Neural progenitor cell (in vitro differentiated cells): ENCODE data around the gene ATRAID. TPM values are rescaled to one million over a fixed set of nuclear protein-coding genes. Genes with fewer than 3 reads are reported as not detected.

ENCODE experiments used
- DNase-seq: peaks from one replicate; pipeline ENCODE4 v3.0.0-alpha.2; 2016; ENCODE audit warnings: low spot score
- H2AFZ ChIP-seq: fragments of 200-600 bp; sonication (generic); replicated peaks from 2 replicates; pipeline ENCODE4 v1.6.1; 2016; ENCODE audit warnings: antibody characterized with exemption
- H3F3A ChIP-seq: fragments of 200-600 bp; sonication (generic); 2 replicates; pipeline ENCODE4 v1.6.1; 2016; ENCODE audit warnings: antibody characterized with exemption, low read depth
- H3K27ac ChIP-seq: fragments of 200-600 bp; sonication (generic); 2 replicates; pipeline ENCODE4 v1.5.1; 2016; ENCODE audit warnings: mild to moderate bottlenecking
- H3K27me3 ChIP-seq: fragments of 200-600 bp; sonication (generic); 2 replicates; pipeline ENCODE4 v1.6.1; 2016; ENCODE audit warnings: mild to moderate bottlenecking, moderate library complexity
- H3K36me3 ChIP-seq: fragments of 200-600 bp; sonication (generic); 2 replicates; pipeline ENCODE4 v1.5.1; 2016
- H3K4me1 ChIP-seq: fragments of 200-600 bp; sonication (generic); 2 replicates; pipeline ENCODE4 v1.6.1; 2016; ENCODE audit warnings: mixed run types
- H3K4me2 ChIP-seq: fragments of 200-600 bp; sonication (generic); 2 replicates; pipeline ENCODE4 v1.6.1; 2016
- H3K4me3 ChIP-seq: fragments of 200-600 bp; sonication (generic); 2 replicates; pipeline ENCODE4 v1.5.1; 2016
- H3K79me2 ChIP-seq: fragments of 200-600 bp; sonication (generic); 2 replicates; pipeline ENCODE4 v1.6.1; 2016; ENCODE audit warnings: low read depth
- H3K9ac ChIP-seq: fragments of 200-600 bp; sonication (generic); 2 replicates; pipeline ENCODE4 v1.6.1; 2016
- H3K9me3 ChIP-seq: fragments of 200-600 bp; sonication (generic); 2 replicates; pipeline ENCODE4 v1.5.1; 2016; ENCODE audit warnings: low read depth
- H4K20me1 ChIP-seq: fragments of 200-600 bp; sonication (generic); 2 replicates; pipeline ENCODE4 v1.6.1; 2016; ENCODE audit warnings: low read depth
- H3K27ac Mint-ChIP-seq: 3 replicates; pipeline ENCODE4 v1.8.0; 2021; ENCODE audit warnings: mixed read lengths
- H3K27me3 Mint-ChIP-seq: 2 replicates; pipeline ENCODE4 v1.8.0; 2022; ENCODE audit warnings: low read depth, mild to moderate bottlenecking, inconsistent platforms, moderate library complexity, mixed read lengths; ENCODE audit not compliant: insufficient read depth
- H3K36me3 Mint-ChIP-seq: 3 replicates; pipeline ENCODE4 v1.8.0; 2021; ENCODE audit warnings: mixed read lengths
- H3K4me1 Mint-ChIP-seq: 3 replicates; pipeline ENCODE4 v1.8.0; 2021; ENCODE audit warnings: mixed read lengths
- H3K4me3 Mint-ChIP-seq: 3 replicates; pipeline ENCODE4 v1.8.0; 2021; ENCODE audit warnings: mild to moderate bottlenecking, moderate library complexity, mixed read lengths
- H3K9me3 Mint-ChIP-seq: 3 replicates; pipeline ENCODE4 v1.8.0; 2020; ENCODE audit warnings: mixed read lengths
- CTCF ChIP-seq: fragments of 200-600 bp; sonication (generic); IDR thresholded peaks from 2 replicates; pipeline ENCODE4 v1.5.1; 2017; ENCODE audit warnings: antibody characterized with exemption, mild to moderate bottlenecking
- EZH2 ChIP-seq: fragments of 200-600 bp; sonication (generic); IDR thresholded peaks from 2 replicates; pipeline ENCODE4 v1.6.1; 2017; ENCODE audit warnings: antibody characterized with exemption, mild to moderate bottlenecking, moderate library complexity
- EZH2phosphoT487 ChIP-seq: fragments of 200-600 bp; sonication (generic); IDR thresholded peaks from 2 replicates; pipeline ENCODE4 v1.6.1; 2017; ENCODE audit warnings: antibody characterized with exemption
- total RNA-seq: library from RNA; depleted of rRNA; stranded (reverse); fragments of >200 nt; gene quantifications from 2 replicates; pipeline ENCODE4 v1.2.3, GENCODE V29; 2015; ENCODE audit warnings: low replicate concordance

The ATRAID gene
- total RNA-seq, 1 donor from 2014 or later: 142 TPM

DNA sequence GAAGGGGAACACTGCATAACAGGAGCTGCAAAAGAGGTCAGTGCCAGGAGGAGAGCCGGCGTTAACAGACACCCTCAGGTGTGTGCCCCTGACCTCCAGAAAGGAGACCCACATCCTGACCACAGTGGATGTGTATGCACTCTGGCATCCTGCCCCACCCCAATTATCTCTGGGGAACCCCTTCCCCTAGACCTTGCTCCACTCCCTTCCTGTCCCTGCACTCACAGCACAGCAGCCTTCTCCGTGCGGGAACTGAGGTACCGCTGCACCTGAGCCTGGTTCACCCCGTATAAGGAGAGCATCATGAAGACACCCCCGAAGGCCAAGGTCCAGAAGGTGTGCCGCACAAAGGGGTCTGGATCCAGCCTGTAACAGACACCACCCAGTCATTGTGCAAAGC lies 7.3 kb upstream of the ATRAID start:
- peaks cover 12% of the 10 kb centered on the region for H3K27me3 Mint-ChIP-seq
- H3K9me3 Mint-ChIP-seq: no peaks in the 10 kb centered on the region
- Histone ChIP-seq H3K79me2 (peaks cover 25% of the 10 kb centered on the region), H3K9ac (no peak overlapping the region), H3K27me3 (no peaks in the 10 kb centered on the region), H3K27ac (no peak overlapping the region), H3K4me3 (no peak overlapping the region), H3K9me3 (no peaks in the 10 kb centered on the region), H3F3A (no peaks in the 10 kb centered on the region), H3K36me3 (no peaks in the 10 kb centered on the region), H4K20me1 (peaks cover 6% of the 10 kb centered on the region), H3K4me2 (no peak overlapping the region), H3K4me1 (peaks cover 16% of the 10 kb centered on the region), H2AFZ (no peak overlapping the region)
- H3K36me3 Mint-ChIP-seq: peaks cover 33% of the 10 kb centered on the region
- H3K4me3 Mint-ChIP-seq: no peak overlapping the region
- DNase-seq: no peak
- TF ChIP-seq EZH2 (no peak), CTCF (no peak), EZH2phosphoT487 (no peak)
- no peak overlapping the region for H3K27ac Mint-ChIP-seq
- H3K4me1 Mint-ChIP-seq: peaks cover 4% of the 10 kb centered on the region

- H3K9ac ChIP-seq: no peak overlapping the region
- no peak overlapping the region for H3K27ac ChIP-seq
- peaks cover 6% of the 10 kb centered on the region for H4K20me1 ChIP-seq
- Mint-ChIP-seq H3K9me3 (no peaks in the 10 kb centered on the region), H3K4me3 (no peak overlapping the region), H3K4me1 (peaks cover 10% of the 10 kb centered on the region), H3K27ac (no peak overlapping the region), H3K27me3 (peaks cover 12% of the 10 kb centered on the region), H3K36me3 (peaks cover 29% of the 10 kb centered on the region)
- no peaks in the 10 kb centered on the region for H3K36me3 ChIP-seq
- no peak for TF ChIP-seq EZH2
- TF ChIP-seq EZH2phosphoT487: no peak
- TF ChIP-seq CTCF: no peak
- no peak for DNase-seq
- H3K4me2 ChIP-seq: no peak overlapping the region
- H2AFZ ChIP-seq: no peak overlapping the region
- peaks cover 22% of the 10 kb centered on the region for H3K4me1 ChIP-seq
- H3K9me3 ChIP-seq: no peaks in the 10 kb centered on the region
- peaks cover 5% of the 10 kb centered on the region for H3F3A ChIP-seq
- no peak overlapping the region for H3K4me3 ChIP-seq
- peaks cover 32% of the 10 kb centered on the region for H3K79me2 ChIP-seq
- no peaks in the 10 kb centered on the region for H3K27me3 ChIP-seq
Observed at GRCh38 chr2:27205206-27205605, 6.6 kb upstream of the ATRAID start.

DNA sequence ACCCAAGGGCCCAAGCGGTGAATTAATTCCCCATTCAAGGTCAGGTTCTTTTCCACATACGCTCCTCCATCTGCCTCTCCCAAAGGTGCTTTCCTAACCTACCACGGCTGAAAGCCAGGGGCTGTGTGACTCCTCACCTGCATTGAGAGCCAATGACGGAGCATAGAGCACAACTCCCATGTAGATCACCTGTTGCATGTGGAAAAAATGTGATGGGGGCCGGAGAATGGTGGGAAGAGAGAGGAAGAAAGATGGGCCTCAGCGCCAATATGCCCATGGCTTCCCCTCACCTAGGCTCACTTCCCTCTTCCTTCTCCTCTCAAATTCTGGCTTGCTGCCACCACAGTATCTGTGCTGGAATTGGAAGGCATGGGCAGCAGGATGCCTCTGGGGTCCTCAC lies 5.5 kb upstream of the ATRAID start:
- no peak overlapping the region for H3K9ac ChIP-seq
- H3K4me3 ChIP-seq: no peak overlapping the region
- no peaks in the 10 kb centered on the region for H3K27me3 ChIP-seq
- no peak overlapping the region for H3K4me2 ChIP-seq
- H3K79me2 ChIP-seq: peaks cover 42% of the 10 kb centered on the region
- Mint-ChIP-seq H3K4me3 (no peak overlapping the region), H3K27ac (no peak overlapping the region), H3K36me3 (peaks cover 29% of the 10 kb centered on the region), H3K4me1 (peaks cover 10% of the 10 kb centered on the region), H3K27me3 (peaks cover 12% of the 10 kb centered on the region), H3K9me3 (no peaks in the 10 kb centered on the region)
- H3F3A ChIP-seq: peaks cover 9% of the 10 kb centered on the region
- no peaks in the 10 kb centered on the region for H3K36me3 ChIP-seq
- peaks cover 6% of the 10 kb centered on the region for H4K20me1 ChIP-seq
- H3K4me1 ChIP-seq: peaks cover 28% of the 10 kb centered on the region
- no peak overlapping the region for H3K27ac ChIP-seq
- no peak overlapping the region for H2AFZ ChIP-seq
- DNase-seq: no peak
- no peaks in the 10 kb centered on the region for H3K9me3 ChIP-seq
- no peak for TF ChIP-seq CTCF
- no peak for TF ChIP-seq EZH2phosphoT487
- no peak for TF ChIP-seq EZH2
